ENCODE data around the gene QSER1.

QSER1 gene

GRCh38 chr11:32991898-32992297 lies 99.3 kb downstream of the QSER1 start:
- no peak for TF ChIP-seq CTCF (conservative IDR thresholded peaks at IDR 0.05)
- no peak for TF ChIP-seq ZFX (IDR thresholded peaks at IDR 0.05)
- H3K27ac ChIP-seq = no peak overlapping the region

GRCh38 chr11:33000181-33000580 lies 107.6 kb downstream of the QSER1 start:
- TF ChIP-seq ZFX (IDR thresholded peaks at IDR 0.05) (no peak), CTCF (conservative IDR thresholded peaks at IDR 0.05) (no peak)
- no peak overlapping the region for H3K27ac ChIP-seq

- TF ChIP-seq CTCF (conservative IDR thresholded peaks at IDR 0.05) (no peak), ZFX (IDR thresholded peaks at IDR 0.05) (no peak)
- no peak overlapping the region for H3K27ac ChIP-seq
Observed at GRCh38 chr11:33001281-33001680, 108.7 kb downstream of the QSER1 start.

- no peak overlapping the region for H3K27ac ChIP-seq
- TF ChIP-seq CTCF (conservative IDR thresholded peaks at IDR 0.05) (no peak), ZFX (IDR thresholded peaks at IDR 0.05) (no peak)
Observed at GRCh38 chr11:33001751-33002542, 109.3 kb downstream of the QSER1 start.

- H3K27ac ChIP-seq = no peak overlapping the region
- TF ChIP-seq CTCF (conservative IDR thresholded peaks at IDR 0.05) (no peak), ZFX (IDR thresholded peaks at IDR 0.05) (no peak)
Observed at GRCh38 chr11:33005175-33005574, 112.6 kb downstream of the QSER1 start.

- H3K27ac ChIP-seq = no peak overlapping the region
- no peak for TF ChIP-seq CTCF (conservative IDR thresholded peaks at IDR 0.05)
- TF ChIP-seq ZFX (IDR thresholded peaks at IDR 0.05) = no peak
Observed at GRCh38 chr11:33006010-33006409, 113.4 kb downstream of the QSER1 start.

GRCh38 chr11:33013755-33014154 lies 121.1 kb downstream of the QSER1 start:
- TF ChIP-seq CTCF (conservative IDR thresholded peaks at IDR 0.05) = no peak
- no peak for TF ChIP-seq ZFX (IDR thresholded peaks at IDR 0.05)
- H3K27ac ChIP-seq = no peak overlapping the region
